IPS DF 19.7 (cell line): ENCODE data around the gene PROSER2.
"Not testable (repeated sequence)": the region's sequence is repeated elsewhere in the genome, so short reads cannot be mapped to it uniquely, and the experiment has no call there.

Experiments
- DNase-seq: peaks from one replicate; pipeline ENCODE4 v3.0.0-alpha.2; 2013; ENCODE audit warnings: low read depth, low spot score

The PROSER2 gene

DNA sequence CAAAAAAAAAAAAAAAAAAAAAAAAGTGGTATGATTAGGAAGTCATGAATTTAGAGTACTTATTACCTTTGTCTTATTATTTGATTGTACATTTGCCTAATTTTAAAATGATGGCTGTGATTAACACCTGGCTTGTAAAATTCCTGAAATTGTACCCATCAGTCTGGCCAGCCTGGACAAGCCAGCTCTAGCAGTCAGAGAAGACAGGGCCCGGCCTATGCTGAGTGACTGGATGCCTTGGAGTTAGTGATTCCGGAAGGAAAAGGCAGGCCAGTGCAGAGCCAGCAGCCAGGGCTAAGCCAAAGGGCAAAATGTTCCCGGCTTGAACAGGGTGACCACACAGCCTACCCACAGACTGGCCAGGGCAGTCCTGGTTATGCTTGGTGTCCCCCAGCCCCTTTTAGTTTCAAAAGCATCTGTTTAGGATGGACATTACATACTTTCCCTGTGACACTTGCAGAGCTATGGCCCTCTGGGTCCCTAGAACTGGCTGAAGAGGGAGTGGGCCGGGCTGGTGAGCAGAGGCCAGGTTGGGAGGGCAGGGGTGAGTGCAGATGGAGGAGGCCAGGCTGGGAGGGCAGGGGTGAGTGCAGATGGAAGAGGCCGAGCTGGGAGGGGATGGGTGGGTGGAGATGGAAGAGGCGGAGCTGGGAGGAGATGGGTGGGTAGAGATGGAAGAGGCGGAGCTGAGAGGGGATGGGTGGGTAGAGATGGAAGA lies 61.7 kb downstream of the PROSER2 start:
- DNase-seq, result no peak

DNA sequence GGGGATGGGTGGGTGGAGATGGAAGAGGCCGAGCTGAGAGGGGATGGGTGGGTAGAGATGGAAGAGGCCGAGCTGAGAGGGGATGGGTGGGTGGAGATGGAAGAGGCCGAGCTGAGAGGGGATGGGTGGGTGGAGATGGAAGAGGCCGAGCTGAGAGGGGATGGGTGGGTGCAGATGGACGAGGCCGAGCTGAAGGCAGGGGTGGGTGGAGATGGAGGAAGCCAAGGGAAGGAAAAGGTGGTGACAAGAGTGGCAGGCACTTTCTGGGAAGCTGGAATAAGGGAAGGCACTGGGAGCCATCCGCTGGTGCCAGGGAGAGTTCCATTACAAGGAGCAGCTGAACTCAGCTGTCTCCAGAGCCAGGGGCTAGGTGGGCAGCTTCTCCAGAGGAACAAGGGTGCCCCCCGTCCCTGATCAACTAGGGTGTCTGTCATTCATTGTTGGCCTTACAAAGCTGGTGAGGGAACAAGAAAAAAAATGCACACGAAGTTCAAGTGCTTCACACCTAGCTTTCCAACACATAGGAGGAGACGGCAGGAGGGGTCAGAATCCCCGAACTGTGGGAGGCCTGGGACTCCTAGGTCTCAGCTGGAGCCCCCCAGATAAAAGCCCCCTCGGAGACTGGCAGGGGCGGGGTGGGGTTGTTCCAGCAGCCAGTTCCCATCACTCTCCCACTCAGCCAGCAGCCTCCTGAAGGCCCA lies 62.4 kb downstream of the PROSER2 start:
- no peak for DNase-seq

DNA sequence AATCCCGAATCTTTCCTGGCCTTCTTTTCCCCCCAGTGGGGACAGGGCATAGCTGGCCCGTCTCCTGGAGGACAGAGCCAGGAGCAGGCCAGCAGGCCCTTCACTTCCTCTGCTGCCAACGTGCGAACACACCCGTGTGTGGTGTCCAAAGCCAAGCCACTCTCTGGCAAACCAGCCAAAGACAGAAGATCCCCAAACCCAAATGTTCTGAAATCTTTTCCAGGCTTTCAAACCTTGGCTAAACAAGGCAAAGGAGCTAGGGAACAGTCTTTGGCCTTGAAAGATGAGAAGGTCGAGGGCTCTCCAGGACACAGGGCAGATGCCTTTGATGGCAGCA lies 63.0 kb downstream of the PROSER2 start:
- no peak for DNase-seq

DNA sequence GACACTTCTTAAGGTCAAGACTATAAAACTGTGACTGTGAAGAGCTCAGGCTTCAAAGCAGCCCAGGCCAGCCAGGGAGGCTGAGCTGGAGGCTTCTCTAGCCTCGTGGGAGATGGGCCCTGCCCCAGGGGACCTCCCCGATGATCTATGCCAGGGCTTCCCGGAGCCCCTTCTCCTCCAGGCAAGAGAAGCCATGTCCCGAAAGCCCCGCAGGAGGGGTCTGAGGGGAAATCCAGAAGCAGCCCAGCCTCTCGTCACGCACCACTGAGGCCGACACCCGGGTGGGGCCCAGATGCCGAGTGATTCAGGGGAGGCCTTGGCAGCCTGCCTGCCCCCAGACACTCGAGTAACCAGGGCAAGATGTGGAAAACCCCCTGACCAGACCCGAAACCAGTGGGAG lies 63.7 kb downstream of the PROSER2 start:
- DNase-seq, result no peak

DNA sequence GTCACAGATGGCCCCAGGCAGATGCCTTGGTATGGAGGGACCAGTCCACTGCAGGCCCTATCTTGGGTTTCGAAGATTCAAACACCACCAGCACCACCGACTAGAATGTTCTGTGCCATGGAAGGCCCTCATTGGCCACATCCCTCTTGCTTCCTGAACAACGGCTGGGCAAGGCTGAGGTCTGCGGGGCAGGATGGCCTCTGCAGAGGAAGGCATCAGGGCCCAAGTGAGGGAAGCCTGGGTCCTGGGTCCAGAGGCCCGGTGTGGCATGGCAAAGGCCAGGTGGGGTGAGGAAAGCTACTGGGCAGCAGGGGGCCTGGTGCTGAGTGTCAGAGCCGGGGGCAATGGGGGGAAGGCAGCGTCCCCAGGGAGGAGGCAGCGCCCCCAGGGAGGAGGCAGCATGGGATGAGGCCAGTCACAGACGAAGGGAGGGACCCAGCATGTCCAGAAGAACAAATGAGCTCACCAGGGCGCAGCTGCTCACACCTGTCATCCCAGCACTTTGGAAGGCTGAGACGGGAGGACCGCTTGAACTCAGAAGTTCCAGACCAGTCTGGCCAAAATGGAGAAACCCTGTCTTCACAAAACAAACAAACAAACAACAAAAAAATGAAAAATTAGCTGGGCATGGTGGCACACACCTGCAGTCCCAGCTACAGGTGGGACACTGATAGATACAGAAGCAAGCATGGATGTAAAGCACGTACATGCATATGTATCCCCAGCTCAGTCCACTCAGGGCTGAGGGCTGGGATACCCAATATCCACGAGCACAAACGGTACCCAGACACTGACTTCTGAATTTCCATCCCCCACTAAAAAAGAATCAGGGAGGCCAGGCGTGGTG lies 64.4 kb downstream of the PROSER2 start:
- DNase-seq, result no peak

DNA sequence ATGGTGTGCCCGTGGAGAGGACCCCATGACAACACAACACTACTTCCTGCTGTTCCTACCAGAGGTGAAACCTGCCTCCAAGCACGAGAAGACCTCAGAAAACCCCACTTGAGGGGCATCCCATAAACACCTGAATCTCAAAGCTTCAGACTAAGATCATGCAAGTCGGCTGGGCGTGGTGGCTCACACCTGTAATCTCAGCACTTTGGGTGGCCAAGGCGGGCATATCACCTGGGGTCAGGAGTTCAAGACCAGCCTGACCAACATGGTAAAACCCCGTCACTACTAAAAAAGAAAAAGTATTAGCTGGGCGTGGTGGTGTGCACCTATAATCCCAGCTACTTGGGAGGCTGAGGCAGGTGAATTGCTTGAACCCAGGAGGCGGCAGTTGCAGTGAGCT lies 66.1 kb downstream of the PROSER2 start:
- DNase-seq, result not testable (repeated sequence)

DNA sequence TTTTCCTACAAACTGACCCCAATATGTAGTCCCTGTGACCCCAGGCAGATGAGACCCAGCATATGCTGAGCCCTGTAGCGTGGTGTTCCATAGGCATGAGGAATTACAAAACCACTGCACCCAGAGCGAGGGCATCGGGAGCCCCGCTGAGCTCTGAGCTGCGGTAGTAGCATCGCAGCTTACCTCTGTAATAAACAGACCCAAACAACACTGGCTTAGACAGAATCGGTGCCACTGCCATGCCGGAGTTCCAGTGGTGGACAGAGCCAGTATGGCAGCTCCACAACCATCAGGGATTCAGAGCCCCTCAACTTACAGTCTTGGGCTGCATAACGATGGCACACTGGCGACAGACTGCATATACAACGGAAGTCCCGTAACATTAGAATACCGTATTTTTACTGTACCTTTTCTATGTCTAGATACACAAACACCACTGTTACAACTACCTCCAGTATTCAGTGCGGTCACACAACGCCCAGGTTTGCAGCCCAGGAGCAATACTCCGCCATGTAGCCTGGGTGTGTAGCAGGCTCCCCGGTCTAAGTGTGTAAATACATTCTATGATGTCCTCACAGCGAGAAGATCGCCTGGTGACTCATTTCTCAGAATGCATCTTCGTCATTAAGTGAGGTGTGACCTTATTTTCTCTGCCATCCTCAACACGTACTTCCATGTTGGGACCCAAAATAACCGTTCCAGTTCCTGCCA lies 68.8 kb downstream of the PROSER2 start:
- no peak for DNase-seq

DNA sequence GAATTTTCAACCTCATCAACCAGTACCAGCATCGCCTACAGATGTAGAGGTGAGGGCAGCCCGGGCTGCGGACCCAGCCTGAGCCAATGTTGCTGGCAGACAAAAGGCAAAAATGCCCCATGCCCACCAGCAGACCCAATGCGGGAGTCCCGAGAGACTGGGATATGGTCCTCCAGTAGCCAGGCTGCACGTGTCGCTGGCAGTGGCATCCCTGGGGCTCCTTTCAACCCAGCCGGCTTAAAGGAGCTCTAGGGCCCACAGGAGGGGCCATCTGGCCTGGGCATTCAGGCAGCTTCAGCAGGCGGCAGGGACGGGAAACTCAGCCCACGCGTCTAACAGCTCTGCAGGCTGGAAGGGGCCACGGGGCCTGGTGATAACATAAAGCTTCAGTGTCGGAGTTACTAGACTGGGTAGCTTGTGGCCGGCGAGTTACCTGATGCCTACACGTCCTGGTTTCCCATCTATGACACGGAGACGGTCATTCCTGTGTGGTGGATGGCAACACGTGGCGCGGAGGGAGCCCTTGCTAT lies 70.7 kb downstream of the PROSER2 start:
- no peak for DNase-seq

DNA sequence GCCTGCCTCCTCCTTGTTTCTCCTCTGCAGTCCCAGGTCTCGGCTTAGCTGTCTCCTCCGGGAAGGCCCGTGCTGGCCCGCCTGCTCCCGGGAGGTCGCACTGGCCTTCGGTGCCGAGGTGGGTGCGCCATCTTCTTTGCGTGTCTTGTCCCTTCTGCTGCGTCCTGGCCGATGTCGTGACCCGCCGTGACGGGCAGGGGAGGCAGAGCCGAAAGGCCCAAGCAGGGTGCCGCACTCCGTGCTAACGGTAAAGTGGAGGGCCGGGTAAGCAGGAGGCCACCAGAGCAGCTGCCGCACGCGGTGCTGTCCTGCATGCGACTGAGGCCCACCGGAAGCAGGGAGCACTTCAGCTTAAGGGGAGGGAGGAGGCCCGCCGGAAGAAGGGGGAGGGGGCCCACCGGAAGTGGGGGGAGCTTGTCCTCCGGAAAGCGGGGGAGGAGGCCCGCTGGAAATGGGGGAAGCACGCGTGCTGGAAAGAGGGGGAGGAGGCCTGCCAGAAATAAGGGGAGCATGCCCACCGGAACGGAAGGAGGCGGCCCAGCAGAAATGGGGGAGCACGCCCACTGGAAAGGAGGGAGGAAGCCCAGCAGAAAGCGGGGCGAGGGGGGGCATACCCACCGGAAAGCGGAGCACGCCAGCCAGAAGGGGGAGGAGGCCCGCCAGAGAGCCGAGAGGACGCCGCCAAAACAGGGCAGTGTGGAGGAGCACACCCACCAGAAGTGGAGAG lies 71.4 kb downstream of the PROSER2 start:
- DNase-seq, result no peak

DNA sequence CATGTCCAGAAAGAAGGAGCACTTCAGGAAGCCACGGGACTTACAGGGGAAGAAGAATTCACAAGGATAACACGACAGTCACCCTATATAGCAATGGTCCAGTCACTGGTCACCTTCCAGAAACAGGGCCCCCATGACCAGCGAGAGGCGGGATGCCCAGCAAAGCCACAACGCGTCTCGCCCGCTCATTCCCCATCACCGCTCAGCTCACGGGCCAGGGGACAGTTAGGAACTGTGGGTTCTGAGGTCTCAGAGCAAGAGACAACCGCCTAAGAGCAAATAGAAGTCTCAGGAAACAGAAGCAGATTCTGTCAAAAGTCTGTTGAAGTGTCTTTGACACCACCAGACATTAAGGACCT lies 71.9 kb downstream of the PROSER2 start:
- DNase-seq, result no peak

DNA sequence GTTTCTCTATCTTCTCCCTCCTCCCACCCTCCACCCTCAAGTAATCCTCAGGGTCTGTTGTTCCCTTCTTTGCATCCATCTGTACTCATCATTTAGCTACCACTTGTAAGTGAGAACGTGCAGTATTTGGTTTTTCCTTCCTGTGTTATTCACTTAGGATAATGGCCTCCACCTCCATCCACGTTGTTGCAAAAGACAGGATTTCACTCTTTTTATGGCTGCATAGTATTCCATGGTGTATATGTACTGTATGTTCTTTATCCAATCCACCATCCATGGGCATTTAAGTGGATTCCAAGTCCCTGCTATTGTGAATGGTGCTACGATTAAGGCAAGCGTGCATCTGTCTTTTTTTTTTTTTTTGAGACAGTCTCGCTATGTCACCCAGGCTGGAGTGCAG lies 72.4 kb downstream of the PROSER2 start:
- no peak for DNase-seq

DNA sequence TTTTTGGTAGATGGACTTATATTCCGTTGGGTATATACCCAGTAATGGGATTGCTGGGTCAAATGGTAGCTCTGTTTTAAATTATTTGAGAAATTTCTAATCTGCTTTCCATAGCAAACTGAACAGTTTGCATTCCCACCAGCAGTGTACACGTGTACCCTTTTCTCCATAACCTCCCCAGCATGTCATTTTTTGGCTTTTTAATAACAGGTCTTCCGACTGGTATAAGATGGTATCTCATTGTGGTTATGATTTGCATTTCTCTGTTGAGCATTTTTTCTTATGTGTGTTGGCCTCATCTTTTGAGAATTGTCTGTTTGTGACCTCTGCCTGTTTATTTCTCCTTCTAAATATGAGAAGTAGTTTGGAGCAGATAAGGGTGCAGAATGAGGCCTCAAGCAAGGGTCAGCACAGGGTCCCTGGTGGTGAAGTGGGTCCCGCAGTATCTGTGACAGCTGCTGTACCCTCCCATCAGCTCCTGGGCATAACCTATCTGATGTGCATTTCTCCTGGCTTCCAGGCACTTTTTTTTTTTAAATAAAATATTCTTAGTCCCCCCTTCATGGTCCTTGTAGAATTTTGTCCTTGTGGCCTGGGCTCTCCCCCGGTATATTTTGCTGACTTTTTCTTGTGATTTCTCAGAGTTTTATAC lies 73.5 kb downstream of the PROSER2 start:
- no peak for DNase-seq

DNA sequence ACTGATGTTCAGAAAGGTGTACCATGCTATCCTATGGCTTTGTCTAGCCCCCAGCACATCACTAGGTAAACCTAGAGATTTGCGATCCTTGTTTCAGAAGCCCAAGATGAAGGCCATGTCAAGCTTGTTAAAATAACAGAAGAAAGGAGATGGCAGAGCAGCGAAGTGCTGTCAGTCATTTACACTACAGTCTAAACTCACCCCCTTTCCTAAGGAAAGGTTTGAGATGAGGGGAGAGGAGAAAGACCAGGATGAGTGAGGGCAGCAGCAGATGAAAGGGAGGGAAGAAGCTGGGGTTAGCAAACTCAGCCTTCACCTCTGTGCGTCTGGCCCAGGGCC lies 74.8 kb downstream of the PROSER2 start:
- no peak for DNase-seq

DNA sequence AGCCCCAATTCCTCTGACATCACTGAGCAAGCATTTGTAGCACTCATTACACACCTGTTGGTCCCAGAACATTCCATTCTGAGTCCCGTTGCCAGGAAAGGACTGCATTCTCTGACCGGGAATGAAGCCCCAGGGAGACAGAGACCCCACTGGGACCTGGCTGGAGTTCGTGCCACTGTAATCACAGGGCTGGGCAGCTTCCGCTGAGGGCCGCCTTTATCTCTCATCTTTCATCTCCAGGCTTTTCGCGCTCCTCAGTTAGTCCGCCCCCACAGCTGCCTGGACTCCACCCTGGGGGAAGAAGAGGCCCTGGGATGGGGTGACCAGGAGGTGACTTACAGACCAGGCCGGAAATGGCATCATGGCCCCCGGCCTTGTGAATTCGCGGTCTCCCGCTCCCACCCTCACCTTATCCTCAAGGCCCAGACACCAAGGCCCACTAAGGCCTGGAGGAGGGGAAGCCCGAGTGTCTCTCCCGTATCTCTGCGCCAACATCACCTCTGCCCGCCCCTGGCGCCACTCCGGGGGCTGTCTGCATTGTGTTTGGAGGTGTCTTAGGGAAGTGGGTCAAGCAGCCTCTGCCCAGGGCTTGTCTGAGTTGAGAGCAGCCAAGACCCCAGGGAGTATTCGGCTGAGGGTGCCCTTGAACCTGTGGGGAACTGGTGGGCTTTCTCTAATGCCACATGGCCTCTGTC lies 75.4 kb downstream of the PROSER2 start:
- DNase-seq, result no peak

DNA sequence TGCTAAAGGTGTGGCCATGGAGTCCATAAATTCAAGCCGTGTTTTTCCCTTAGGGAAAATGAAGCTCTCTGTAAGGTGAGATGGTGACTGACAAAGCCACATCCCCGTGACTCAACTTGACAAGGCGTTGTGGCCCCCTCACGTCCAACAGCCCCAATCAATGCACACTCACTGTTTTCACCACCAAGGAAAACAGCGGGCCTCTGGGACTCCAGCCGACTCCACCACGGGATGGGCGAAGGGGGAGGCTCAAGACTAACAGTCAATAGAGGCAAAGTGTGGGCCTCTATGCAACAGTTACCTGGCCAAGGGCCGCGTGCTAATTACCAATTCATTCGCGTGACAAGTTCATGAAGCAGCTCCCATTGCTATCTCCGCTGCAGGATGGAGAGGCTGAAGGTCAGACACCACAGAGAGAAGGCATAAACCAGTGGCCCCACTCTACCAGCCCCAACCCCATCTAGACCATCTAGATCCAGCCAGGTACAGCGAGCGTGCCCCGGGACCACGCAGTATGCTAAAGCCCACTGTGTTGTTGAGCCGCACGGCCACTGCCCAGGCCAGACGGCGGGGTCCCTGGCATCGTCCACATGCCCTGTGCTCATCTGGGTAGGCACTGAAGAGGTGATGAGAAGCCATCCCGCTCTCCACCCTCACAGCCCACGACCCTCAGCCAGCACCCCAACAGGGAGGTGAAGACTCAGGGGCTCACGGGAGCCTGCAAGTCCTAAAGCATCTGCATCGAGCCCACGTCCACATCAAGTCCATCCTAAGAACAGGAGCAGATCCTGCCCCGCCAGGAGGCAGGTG lies 76.1 kb downstream of the PROSER2 start:
- no peak for DNase-seq

DNA sequence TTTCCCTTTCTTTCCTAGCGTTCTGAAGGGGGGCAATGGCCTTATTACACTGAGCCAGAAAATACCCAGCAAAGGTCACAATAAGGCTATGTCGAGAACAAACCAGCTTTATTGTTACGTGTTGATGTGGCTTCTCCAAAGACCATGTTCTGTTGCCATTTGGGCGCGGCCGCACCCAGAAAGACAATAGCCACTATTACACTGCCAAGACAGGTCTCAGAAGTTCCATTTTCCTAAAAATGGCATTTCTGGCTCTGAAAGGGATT lies 77.8 kb downstream of the PROSER2 start:
- DNase-seq, result no peak

DNA sequence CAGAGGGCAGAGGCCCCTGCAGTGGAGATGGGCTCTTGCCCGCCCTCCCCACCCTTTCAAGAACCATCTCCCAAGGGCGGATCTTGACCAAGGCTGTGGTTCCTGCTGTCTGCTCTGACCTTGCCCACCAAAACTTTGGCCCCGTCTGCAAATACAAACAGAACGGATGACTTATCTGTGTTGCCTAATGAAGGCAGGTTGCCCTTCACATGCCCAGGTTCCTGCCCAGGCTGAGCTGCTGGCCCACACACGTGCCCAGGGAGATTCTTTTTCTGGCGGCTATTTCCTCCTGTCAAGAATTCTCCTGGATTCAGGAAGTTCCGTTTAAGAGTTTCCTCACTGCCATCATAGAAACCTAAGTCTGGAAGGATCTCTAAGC lies 78.3 kb downstream of the PROSER2 start:
- no peak for DNase-seq

DNA sequence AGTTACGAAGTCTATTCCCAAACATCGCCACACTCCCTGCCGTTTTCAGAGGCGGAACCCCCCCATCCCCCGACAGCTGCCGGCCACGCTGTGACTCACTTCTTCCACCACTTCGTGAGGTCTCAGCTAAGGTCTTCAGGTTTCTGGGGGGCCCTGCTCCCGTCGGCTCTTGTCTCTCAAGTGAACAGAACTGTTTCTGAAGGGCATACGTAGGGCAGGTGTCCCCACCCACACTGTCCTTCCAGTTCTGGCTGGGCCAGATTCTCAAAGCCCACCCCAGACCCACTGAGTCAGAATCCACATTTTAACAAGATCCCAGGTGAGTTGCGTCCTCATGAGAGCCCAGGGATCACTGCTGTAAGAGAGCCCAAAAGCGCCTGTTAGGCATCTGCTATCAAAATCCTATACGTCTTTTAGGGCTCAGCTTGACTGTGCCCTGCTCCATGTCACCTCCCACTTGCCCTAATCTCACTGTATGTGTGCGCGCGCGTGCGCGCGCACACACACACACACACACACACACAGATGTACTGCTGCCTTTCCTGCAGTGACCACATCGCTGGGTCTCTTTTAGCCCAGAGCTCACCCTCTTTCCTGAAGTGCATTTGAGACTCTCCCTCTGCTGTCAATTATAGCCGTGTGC lies 78.8 kb downstream of the PROSER2 start:
- DNase-seq, result no peak

DNA sequence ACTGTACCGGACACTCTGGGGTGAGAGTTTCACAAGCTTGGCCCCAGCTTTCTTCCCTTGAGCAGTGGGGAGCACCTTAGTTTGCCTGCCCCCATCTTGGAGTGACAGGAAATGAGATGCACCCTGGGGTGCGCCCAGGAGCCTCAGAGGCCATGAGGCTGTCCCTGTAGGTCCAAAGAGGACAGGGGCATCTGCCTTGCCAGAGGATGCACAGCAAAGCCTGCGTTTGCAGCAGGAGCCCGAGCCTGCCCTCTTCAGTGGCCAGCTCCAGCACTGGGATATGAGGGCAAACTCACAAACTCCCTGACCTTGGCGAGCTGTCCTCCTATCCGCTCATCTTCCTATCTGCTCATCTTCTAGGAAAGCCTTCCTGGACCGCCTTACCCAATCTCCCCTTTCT lies 79.5 kb downstream of the PROSER2 start:
- DNase-seq, result no peak
